GM19455 (cell line): ENCODE data around the gene S1PR2.

Source experiments
- ATAC-seq: cut with Tn5 transposase; IDR thresholded peaks from one replicate; pipeline ENCODE4 v1.9.1; 2021; ENCODE audit not compliant: unreplicated experiment

The S1PR2 gene

GRCh38 chr19:10230861-10231611 is at the start of gene S1PR2:
S1PR2 (minus strand) TSS chr19:10231331; CDS start chr19:10224905, 6,426 bp downstream.
- no peak for ATAC-seq

GRCh38 chr19:10279737-10280442 is 48.8 kb upstream of the S1PR2 start:
- ATAC-seq: no peak

- ATAC-seq: no peak
Observed at GRCh38 chr19:10278935-10279334, 47.8 kb upstream of the S1PR2 start.

DNA sequence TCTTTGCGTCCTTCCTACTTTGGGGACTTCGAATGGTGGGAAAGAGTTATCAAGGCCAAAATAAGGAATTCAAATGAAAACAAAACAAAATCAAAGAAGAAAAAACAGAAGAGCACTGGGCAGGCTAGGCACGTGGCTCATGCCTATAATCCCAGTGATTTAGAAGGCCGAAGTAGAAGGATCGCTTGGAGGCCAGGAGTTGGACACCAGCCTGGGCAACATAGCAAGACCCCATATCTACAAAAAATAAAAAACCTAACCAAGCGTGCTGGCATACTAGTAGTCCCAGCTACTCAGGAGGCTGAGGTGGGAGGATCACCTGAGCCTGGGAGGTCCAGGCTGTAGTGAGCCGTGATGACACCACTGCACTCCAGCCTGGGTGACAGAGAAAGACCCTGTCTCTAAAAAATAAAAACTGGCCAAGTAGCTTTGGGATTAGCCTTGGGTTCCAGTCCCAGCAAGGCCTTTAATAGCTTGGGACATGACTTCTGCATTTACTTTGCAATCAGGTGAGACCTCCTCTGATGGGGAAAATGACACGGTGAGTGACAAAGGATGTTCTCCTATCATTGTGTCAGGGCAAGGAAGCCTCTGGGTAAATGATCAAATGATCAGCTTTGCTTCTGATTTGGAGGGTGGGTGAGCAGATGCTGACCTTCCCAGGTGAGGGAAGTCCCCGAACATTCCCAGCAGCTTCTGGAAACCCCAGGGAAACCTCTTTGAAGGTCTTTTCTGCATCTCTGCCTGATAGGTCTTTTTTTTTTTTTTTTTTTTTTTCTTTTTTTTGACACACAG is 46.9 kb upstream of the S1PR2 start:
- ATAC-seq: no peak

- ATAC-seq: no peak
Observed at GRCh38 chr19:10274589-10274988, 43.5 kb upstream of the S1PR2 start.

DNA sequence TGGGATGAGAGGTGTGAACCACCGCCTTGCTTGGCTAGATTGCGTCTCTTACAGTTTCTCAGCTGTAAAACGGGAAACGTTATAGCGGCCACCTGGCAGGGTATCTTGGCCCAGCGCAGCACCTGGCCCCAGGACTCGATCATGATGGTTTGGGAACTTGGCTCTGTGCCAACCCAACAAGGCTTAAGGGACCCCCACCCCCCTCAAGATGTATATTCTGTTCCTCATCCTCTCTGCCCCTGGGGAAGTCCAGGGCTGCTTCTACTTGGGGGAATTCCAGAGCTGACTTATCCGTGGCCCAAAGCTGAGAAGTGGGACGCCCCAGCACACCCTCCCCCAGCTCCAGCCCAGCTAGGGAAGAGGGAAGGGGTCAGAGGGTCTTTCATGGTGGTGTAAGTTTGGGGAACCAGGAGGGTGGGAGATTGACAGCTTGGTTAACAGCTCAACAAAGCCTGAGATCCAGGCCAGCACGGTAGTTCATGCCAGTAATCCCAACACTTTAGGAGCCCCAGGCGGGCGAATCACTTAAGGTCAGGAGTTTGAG is 40.5 kb upstream of the S1PR2 start:
- ATAC-seq: peak; percentile 19

- peak; percentile 50 for ATAC-seq
Observed at GRCh38 chr19:10270616-10271394, 39.7 kb upstream of the S1PR2 start, which contains the start of gene ICAM1. ICAM1 (plus strand) TSS chr19:10271120; CDS start chr19:10271160, 40 bp downstream.

GRCh38 chr19:10270180-10270615 is 39.1 kb upstream of the S1PR2 start:
- no peak for ATAC-seq

DNA sequence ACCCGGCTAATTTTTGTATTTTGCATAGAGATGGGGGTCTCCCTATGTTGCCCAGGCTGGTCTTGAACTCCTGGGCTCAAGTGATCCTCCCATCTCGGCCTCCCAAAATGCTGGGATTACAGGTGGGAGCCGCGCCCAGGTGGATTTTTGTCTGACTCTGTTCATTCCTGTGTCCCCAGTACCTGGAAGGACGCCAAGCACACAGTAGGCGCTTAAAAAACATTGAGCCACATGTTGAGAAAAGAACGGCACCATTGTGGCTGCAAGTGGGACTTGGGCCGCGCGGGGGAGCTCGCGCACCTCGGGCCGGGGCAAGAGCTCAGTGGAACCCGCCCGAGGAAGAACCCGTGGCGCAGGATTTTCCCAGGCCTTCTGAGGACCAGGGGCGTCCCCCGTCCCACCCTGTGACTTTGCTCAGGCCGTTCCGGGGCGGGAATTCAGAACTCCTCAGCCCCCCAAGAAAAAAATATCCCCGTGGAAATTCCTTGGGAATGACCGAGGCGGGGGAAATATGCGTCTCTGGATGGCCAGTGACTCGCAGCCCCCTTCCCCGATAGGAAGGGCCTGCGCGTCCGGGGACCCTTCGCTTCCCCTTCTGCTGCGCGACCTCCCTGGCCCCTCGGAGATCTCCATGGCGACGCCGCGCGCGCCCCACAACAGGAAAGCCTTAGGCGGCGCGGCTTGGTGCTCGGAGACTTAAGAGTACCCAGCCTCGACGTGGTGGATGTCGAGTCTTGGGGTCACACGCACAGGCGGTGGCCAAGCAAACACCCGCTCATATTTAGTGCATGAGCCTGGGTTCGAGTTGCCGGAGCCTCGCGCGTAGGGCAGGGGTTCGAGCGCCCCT is 38.4 kb upstream of the S1PR2 start:
- peak; percentile 34 for ATAC-seq

DNA sequence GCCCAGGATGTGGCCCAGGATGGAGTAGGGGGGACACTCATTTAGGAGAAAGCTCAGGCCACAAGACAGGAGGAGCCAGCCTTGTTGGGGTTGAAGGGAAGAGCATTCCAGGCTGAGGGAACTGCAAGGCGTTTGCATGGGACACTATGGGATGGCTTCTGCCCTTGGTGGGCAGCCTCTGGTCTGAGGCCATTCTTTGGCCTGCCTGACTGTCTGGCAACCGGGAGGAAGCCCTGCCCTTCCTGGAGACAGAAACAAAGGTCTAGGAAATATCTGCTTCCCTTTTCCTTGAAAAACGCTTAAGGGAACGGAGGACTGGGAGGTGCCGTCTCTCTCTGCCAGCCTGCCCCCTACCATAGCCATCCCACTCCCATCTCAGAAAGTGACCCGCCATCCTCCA is 36.9 kb upstream of the S1PR2 start:
- ATAC-seq: no peak

DNA sequence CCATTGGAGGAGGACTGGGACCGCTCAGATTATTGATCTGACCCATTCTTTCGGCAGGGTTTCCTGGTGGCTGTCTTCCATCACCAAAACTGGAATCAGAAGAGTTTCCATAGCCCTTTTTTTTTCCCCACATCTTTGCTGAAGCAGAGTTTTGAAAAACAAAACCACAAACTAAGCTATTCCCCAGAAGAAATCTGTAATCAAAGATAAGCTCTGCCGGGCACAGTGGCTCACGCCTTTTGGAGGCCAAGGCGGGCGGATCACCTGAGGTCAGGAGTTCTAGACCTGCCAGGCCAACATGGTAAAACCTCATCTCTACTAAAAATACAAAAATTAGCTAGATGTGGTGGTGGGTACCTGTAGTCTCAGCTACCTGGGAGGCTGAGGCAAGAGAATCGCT is 35.6 kb upstream of the S1PR2 start:
- ATAC-seq: no peak

GRCh38 chr19:10262771-10263170 is 31.6 kb upstream of the S1PR2 start:
- no peak for ATAC-seq

- ATAC-seq: no peak
Observed at GRCh38 chr19:10260141-10260584, 29.0 kb upstream of the S1PR2 start.

- ATAC-seq: no peak
Observed at GRCh38 chr19:10259162-10259905, 28.2 kb upstream of the S1PR2 start.

DNA sequence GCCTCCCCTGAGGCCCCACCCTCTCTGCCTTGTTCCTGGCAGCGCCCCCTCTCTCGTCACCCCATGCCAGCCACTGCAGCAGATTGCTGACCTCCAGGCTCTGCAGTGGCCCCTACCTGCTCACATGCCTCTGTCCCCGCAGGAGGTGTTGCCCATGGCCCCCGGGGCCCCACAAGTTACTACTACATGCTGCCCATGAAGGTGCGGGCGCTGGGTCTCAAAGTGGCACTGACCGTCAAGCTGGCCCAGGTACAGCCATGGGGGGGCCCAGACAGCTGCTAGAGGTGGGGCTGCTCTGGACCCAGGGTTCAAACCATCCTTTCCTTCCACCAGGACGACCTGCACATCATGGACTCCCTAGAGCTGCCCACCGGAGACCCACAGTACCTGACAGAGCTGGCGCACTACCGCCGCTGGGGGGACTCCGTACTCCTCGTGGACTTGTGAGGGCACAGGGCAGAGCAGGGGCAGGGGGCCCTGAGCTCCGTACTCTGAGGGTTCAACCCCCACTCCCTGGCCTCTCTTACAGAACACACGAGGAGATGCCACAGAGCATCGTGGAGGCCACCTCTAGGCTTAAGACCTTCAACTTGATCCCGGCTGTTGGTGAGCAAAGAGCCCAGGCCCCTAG is 27.1 kb upstream of the S1PR2 start:
- no peak for ATAC-seq

DNA sequence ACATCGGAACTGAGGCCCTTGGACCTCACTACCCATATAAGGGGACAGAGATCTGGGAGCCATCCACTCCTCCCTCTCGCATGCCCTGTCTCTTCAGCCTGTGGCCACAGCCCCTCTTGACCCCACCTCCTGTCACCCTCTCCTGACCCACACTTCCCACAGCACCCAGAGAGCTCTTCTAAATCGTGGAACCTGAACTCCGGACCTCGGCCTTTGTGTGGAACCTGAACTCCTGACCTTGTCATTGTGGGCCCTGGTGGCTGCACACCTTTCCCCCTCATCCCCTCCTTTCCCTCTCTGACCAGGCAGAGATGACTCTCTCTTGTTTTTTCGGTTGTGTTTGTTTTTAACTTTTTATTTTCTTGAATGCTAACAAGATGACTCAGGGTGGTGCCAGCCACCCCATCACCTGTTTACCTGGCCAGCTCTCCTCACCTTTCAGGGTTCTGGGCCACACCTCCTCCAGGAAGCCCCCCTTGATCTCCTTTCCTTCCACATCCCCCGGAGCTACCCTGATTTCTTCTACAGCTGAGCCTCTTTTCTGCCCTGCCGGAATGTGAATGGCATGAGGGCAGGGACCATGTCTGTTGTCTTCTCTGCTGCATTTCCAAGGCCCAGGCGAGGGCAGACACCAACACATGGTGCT is 26.0 kb upstream of the S1PR2 start:
- no peak for ATAC-seq

DNA sequence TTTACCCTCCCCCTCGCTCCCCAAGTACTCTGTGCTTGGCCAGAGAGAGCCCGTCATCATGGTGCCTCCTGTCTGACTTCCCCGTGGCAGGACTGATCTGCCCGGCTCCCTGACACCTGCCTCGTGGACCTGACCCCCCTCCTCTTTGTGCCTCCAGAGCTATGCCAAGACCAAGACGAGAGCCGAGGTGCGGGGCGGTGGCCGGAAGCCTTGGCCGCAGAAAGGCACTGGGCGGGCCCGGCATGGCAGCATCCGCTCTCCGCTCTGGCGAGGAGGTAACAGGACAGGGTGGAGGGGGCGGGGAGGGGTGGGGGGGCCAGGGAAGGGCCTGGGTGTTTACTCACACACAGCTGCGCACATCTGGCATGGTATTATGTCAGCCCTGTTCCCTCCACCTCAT is 25.4 kb upstream of the S1PR2 start:
- ATAC-seq: no peak

DNA sequence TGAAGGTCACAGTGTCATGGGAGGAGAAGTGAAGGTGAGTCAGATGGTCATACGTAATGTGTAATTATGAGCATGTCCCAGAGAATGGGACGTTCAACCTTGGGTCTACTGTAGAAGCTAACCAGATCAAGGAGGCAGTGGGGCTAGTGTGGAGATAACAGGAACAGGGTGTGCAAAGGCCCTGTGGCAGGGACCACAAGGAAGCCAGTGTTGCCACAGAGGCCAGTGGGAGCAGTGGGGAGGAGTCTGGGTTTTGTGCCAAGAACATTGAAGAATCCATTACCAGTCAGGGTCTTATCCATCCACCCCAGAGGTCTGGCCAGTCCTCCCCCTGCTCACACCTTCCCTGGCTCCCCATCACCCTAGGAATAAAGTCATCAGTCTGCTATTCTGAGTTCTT is 24.2 kb upstream of the S1PR2 start:
- no peak for ATAC-seq
